WERI-Rb-1 (cell line): ENCODE data around the gene GSG1.

Source experiments
- DNase-seq: peaks from one replicate; pipeline ENCODE4 v3.0.0-alpha.2; 2020
- H3K27ac ChIP-seq: fragments of 250-450 bp; sonication (Bioruptor Pico); 2 replicates; pipeline ENCODE4 v1.5.1; 2020; ENCODE audit warnings: mild to moderate bottlenecking, moderate library complexity
- H3K27me3 ChIP-seq: fragments of 250-450 bp; sonication (Bioruptor Pico); 2 replicates; pipeline ENCODE4 v1.5.1; 2021; ENCODE audit warnings: mild to moderate bottlenecking, low read depth, moderate library complexity; ENCODE audit not compliant: insufficient read depth, severe bottlenecking
- H3K36me3 ChIP-seq: fragments of 250-450 bp; sonication (Bioruptor Pico); 2 replicates; pipeline ENCODE4 v1.5.1; 2020; ENCODE audit warnings: mild to moderate bottlenecking, moderate library complexity
- H3K4me3 ChIP-seq: 2 replicates; pipeline ENCODE4 v1.5.1; 2011; ENCODE audit warnings: low read depth, mild to moderate bottlenecking, control low read depth, low read length
- H3K9me3 ChIP-seq: fragments of 250-450 bp; sonication (Bioruptor Pico); 2 replicates; pipeline ENCODE4 v1.5.1; 2021; ENCODE audit warnings: mild to moderate bottlenecking, moderate library complexity; ENCODE audit not compliant: severe bottlenecking
- TF ChIP-seq, protein P1 (sequence below): IDR thresholded peaks from 2 replicates; pipeline ENCODE4 v1.5.1; 2011; ENCODE audit warnings: low read depth, mild to moderate bottlenecking, control low read depth, inconsistent platforms, low read length

The GSG1 gene

DNA sequence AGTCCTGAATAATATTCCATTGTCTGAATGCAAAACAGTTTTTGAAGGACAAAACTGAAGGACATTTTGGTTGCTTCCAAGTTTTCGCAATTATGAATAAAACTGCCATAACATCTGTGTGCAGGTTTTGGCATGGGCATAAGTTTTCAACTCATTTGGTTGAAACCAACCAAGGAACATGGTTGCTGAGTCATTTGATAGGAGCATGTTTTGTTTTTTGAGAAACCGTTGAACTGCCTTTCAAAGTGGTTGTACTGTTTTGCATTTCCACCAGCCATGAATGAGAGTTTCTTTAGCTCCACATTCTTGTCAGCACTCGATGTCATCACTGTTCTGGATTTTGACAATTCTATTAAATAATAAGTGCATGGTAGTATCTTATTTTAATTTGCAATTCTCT lies 23.0 kb upstream of the GSG1 start:
- H3K9me3 ChIP-seq = no peaks in the 10 kb centered on the region
- TF ChIP-seq, protein P1, sequence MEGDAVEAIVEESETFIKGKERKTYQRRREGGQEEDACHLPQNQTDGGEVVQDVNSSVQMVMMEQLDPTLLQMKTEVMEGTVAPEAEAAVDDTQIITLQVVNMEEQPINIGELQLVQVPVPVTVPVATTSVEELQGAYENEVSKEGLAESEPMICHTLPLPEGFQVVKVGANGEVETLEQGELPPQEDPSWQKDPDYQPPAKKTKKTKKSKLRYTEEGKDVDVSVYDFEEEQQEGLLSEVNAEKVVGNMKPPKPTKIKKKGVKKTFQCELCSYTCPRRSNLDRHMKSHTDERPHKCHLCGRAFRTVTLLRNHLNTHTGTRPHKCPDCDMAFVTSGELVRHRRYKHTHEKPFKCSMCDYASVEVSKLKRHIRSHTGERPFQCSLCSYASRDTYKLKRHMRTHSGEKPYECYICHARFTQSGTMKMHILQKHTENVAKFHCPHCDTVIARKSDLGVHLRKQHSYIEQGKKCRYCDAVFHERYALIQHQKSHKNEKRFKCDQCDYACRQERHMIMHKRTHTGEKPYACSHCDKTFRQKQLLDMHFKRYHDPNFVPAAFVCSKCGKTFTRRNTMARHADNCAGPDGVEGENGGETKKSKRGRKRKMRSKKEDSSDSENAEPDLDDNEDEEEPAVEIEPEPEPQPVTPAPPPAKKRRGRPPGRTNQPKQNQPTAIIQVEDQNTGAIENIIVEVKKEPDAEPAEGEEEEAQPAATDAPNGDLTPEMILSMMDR = no peak
- H3K27ac ChIP-seq = no peak overlapping the region
- H3K36me3 ChIP-seq = no peaks in the 10 kb centered on the region
- H3K27me3 ChIP-seq = no peaks in the 10 kb centered on the region
- DNase-seq = no peak
- H3K4me3 ChIP-seq = no peak overlapping the region

DNA sequence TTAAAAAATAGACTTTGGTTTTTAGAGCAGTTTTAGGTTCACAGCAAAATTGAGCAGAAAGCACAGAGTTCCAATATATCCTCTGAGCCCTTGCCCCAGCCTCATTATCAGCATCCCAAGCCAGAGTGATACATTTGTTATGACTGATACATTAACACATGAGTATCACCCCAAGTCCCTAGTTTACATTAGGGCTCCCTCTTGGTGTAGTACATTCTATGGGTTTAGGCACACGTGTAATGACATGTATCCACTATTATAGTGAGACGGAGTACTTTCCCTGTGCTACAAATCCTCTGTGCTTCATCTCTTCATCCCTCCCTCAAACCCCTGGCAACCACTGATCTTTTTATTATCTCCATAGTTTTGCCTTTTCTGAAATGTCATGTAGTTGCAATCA lies 22.5 kb upstream of the GSG1 start:
- Histone ChIP-seq H3K27ac (no peak overlapping the region), H3K9me3 (no peaks in the 10 kb centered on the region), H3K4me3 (no peak overlapping the region), H3K27me3 (no peaks in the 10 kb centered on the region), H3K36me3 (no peaks in the 10 kb centered on the region)
- TF ChIP-seq, protein P1 = no peak
- no peak for DNase-seq

DNA sequence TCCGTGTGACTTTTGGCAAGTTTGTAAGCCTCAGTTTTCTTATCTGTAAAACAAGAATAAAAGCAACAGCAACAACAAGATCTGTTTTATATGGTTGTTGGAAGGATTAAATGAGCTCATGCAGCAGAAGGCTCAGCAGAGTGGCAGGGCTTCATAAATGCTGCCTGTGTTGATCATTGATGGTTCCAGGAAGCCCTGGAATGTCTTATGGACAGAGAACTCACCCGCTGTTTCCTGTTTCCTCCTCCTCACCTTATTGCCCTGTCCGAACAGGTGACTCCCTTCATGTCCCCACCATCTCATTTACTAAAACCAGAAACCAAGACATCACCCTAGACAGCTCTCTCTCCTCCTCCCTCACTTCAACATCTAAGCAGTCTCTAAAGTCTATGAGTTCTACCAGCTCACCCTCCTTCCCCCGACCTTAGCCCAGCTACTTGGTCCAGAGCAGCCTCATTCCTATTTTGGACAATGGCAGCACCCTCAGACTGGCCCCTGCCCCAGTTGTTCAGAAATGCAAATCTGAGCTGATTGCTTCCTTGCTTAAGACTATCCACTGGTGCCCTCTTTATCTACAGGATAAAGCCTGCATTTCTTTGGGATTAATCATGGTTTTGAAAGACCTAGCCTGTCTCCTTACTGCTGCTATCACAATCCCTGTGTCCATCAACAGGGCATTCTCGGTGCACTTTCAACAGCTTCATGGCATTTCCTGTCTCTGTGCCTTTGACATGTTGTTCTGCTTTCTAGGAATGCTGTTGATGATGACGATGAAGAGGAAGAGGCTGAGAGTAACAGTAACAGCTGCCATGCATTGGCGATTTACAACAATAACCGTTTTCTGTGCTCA lies 21.4 kb upstream of the GSG1 start:
- Histone ChIP-seq H3K9me3 (no peaks in the 10 kb centered on the region), H3K4me3 (no peak overlapping the region), H3K27ac (no peak overlapping the region), H3K27me3 (no peaks in the 10 kb centered on the region), H3K36me3 (no peaks in the 10 kb centered on the region)
- no peak for DNase-seq
- TF ChIP-seq, protein P1 = no peak

DNA sequence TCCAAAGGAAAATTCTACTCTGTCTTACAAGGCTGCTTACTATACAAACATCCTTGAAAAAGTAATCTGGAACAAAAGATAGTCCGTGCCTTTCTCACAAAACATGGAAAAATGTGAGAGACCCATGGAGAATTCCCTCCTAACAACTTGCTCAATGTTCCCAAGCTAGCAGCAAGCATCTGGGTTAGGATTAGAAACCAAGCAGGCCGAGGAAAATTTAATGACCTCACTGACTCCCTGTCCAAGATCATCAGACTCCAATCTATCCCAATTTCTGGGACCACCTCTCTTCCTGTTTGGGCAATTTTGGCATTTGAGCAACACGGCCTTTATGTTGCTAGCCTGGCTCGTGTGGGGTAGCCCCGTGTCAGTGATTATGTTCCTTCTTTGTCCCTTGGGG lies 18.1 kb upstream of the GSG1 start:
- H3K9me3 ChIP-seq = no peaks in the 10 kb centered on the region
- H3K27me3 ChIP-seq = no peaks in the 10 kb centered on the region
- H3K36me3 ChIP-seq = no peaks in the 10 kb centered on the region
- TF ChIP-seq, protein P1 = no peak
- H3K4me3 ChIP-seq = no peak overlapping the region
- no peak overlapping the region for H3K27ac ChIP-seq
- no peak for DNase-seq

DNA sequence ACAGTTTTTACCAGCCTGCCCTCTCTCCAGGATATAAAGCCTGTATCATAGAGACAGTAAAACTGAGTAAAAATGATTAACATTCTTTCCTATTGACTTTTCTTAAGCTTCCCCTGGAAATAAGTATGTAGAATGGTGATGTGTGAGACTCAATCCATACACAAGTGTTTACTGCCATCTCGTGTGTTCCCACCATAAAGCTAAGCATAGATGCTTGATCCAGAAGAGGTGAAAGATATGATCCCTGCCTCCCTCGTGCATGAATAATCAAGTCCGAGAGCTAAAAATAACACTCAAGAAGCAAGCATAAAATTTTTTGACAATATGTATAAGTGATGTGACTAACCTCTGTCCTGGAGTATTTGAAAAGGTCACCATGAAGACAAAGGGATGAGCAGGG lies 16.9 kb upstream of the GSG1 start:
- no peaks in the 10 kb centered on the region for H3K9me3 ChIP-seq
- H3K27ac ChIP-seq = no peak overlapping the region
- no peaks in the 10 kb centered on the region for H3K27me3 ChIP-seq
- no peak overlapping the region for H3K4me3 ChIP-seq
- DNase-seq = no peak
- no peaks in the 10 kb centered on the region for H3K36me3 ChIP-seq
- TF ChIP-seq, protein P1 = no peak

DNA sequence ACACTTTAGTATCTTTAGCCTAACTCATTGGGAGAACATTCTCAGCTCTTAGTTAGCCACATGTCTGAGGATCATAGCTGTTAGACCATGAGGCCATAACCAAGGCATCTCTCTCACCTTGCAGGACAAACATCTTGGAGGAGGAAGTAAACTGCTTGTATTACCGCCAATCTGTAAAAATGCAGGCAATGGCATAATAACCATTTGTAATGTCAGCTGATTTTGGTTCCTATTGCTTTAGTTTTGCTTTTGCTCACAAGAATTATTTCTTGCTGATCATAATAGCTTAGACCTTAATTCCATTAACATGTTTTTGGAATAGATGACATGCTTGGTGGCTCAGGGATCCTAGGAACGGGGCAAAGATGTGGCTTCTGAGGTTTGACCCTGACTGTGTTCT lies 16.4 kb upstream of the GSG1 start:
- TF ChIP-seq, protein P1 = no peak
- H3K4me3 ChIP-seq = no peak overlapping the region
- DNase-seq = no peak
- no peak overlapping the region for H3K27ac ChIP-seq
- no peaks in the 10 kb centered on the region for H3K9me3 ChIP-seq
- no peaks in the 10 kb centered on the region for H3K36me3 ChIP-seq
- H3K27me3 ChIP-seq = no peaks in the 10 kb centered on the region
